ENCODE measurements around the gene ARHGEF26. TPM values are rescaled to one million over a fixed set of nuclear protein-coding genes. Genes with fewer than 3 reads are reported as not detected.

The ARHGEF26 gene
- total RNA-seq, 1 experiment from 2014 or later = 7.2 TPM

DNA sequence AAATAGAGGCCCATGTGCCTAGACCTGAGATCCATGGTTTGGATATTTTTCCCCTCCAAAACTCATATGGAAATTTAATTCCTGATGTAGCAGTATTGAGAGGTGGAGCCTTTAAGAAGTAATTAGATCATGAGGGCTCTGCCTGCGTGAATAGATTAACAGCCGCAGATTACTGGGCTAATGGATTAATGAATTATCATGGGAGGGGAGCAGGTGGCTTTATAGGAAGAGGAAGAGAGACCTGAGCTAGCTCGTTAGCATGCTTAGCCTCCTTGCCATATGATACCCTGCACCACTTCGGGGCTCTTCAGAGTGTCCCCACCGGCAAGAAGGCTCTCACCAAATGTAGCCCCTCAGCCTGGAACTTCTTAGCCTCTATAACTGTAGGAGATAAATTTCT is 15.8 kb downstream of the ARHGEF26 start (continued):
- TF ChIP-seq, protein P1, sequence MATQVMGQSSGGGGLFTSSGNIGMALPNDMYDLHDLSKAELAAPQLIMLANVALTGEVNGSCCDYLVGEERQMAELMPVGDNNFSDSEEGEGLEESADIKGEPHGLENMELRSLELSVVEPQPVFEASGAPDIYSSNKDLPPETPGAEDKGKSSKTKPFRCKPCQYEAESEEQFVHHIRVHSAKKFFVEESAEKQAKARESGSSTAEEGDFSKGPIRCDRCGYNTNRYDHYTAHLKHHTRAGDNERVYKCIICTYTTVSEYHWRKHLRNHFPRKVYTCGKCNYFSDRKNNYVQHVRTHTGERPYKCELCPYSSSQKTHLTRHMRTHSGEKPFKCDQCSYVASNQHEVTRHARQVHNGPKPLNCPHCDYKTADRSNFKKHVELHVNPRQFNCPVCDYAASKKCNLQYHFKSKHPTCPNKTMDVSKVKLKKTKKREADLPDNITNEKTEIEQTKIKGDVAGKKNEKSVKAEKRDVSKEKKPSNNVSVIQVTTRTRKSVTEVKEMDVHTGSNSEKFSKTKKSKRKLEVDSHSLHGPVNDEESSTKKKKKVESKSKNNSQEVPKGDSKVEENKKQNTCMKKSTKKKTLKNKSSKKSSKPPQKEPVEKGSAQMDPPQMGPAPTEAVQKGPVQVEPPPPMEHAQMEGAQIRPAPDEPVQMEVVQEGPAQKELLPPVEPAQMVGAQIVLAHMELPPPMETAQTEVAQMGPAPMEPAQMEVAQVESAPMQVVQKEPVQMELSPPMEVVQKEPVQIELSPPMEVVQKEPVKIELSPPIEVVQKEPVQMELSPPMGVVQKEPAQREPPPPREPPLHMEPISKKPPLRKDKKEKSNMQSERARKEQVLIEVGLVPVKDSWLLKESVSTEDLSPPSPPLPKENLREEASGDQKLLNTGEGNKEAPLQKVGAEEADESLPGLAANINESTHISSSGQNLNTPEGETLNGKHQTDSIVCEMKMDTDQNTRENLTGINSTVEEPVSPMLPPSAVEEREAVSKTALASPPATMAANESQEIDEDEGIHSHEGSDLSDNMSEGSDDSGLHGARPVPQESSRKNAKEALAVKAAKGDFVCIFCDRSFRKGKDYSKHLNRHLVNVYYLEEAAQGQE (IDR thresholded peaks at IDR 0.05; ENCODE audit: low read depth) = no peak
- TF ChIP-seq SP1 (IDR thresholded peaks at IDR 0.05; ENCODE audit: low read depth) = no peak

DNA sequence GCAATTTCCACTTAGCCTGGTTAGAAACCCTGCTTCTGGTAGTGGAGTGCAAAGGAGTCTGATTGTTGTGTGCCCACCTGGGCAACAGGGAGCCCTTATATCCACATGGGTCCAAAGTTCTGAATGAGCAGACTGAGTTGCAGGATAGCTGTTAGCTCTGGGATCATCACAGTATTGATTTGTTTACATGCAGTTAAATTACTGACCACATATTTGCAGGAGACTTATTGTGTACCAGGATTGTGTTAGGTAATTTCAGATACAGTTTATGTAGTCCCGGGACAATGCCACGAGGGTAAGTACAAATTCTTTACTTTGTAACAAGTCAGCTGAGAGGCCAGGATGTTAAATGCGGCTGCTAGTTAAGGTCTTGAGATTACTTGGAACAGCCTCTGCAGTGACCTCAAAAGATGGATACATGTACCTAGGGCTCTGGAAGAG is 18.8 kb downstream of the ARHGEF26 start:
- peaks cover 6% of the 10 kb centered on the region for H3K79me2 ChIP-seq (ENCODE audit: insufficient read depth, low read length)
- TF ChIP-seq, protein P2, sequence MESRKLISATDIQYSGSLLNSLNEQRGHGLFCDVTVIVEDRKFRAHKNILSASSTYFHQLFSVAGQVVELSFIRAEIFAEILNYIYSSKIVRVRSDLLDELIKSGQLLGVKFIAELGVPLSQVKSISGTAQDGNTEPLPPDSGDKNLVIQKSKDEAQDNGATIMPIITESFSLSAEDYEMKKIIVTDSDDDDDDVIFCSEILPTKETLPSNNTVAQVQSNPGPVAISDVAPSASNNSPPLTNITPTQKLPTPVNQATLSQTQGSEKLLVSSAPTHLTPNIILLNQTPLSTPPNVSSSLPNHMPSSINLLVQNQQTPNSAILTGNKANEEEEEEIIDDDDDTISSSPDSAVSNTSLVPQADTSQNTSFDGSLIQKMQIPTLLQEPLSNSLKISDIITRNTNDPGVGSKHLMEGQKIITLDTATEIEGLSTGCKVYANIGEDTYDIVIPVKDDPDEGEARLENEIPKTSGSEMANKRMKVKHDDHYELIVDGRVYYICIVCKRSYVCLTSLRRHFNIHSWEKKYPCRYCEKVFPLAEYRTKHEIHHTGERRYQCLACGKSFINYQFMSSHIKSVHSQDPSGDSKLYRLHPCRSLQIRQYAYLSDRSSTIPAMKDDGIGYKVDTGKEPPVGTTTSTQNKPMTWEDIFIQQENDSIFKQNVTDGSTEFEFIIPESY (IDR thresholded peaks at IDR 0.05; ENCODE audit: extremely low read depth, insufficient replicate concordance, low read length) = no peak
- TF ChIP-seq ZNF274 (IDR thresholded peaks at IDR 0.05; ENCODE audit: low read depth, low read length) (no peak), EGR1 (IDR thresholded peaks at IDR 0.05; ENCODE audit: low read depth) (no peak), ELF1 (IDR thresholded peaks at IDR 0.05; ENCODE audit: borderline replicate concordance, low read depth) (no peak), CBX3 (IDR thresholded peaks at IDR 0.05; ENCODE audit: low read depth) (no peak), EZH2phosphoT487 (IDR thresholded peaks at IDR 0.05; ENCODE audit: borderline replicate concordance) (no peak), RAD21 (IDR thresholded peaks at IDR 0.05; ENCODE audit: low read depth) (no peak), ZFX (IDR thresholded peaks at IDR 0.05) (no peak), SP1 (IDR thresholded peaks at IDR 0.05; ENCODE audit: low read depth) (no peak), TCF7L2 (IDR thresholded peaks at IDR 0.05; ENCODE audit: borderline replicate concordance, extremely low read depth, insufficient read depth, insufficient read length) (no peak), SRF (IDR thresholded peaks at IDR 0.05; ENCODE audit: low read depth) (no peak)
- TF ChIP-seq, protein P3, sequence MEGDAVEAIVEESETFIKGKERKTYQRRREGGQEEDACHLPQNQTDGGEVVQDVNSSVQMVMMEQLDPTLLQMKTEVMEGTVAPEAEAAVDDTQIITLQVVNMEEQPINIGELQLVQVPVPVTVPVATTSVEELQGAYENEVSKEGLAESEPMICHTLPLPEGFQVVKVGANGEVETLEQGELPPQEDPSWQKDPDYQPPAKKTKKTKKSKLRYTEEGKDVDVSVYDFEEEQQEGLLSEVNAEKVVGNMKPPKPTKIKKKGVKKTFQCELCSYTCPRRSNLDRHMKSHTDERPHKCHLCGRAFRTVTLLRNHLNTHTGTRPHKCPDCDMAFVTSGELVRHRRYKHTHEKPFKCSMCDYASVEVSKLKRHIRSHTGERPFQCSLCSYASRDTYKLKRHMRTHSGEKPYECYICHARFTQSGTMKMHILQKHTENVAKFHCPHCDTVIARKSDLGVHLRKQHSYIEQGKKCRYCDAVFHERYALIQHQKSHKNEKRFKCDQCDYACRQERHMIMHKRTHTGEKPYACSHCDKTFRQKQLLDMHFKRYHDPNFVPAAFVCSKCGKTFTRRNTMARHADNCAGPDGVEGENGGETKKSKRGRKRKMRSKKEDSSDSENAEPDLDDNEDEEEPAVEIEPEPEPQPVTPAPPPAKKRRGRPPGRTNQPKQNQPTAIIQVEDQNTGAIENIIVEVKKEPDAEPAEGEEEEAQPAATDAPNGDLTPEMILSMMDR (IDR thresholded peaks at IDR 0.05 in 2 of 3, conservative IDR thresholded peaks at IDR 0.05 in 1 of 3; ENCODE audit: borderline replicate concordance in 1 of 3, insufficient read depth in 1 of 3, low read depth in 2 of 3, low read length in 2 of 3) = no peak
- TF ChIP-seq, protein P4, sequence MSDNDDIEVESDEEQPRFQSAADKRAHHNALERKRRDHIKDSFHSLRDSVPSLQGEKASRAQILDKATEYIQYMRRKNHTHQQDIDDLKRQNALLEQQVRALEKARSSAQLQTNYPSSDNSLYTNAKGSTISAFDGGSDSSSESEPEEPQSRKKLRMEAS (IDR thresholded peaks at IDR 0.05) = no peak

More for the DNA sequence above, 18.8 kb downstream of the ARHGEF26 start:
- no peaks in the 10 kb centered on the region for H3K9me3 ChIP-seq (ENCODE audit: control insufficient read depth in 1 of 2, insufficient read depth in 1 of 2, low read depth in 1 of 2, low read length in 2 of 2)
- H3K4me1 ChIP-seq (ENCODE audit: control insufficient read depth in 1 of 2, insufficient read depth in 2 of 2, low read length in 2 of 2) = peaks cover 0 to 7% of the 10 kb centered on the region in 2 experiments; a peak in 1 of 4 replicates
- ChIA-PET CTCF (no interaction called here), RAD21 (ENCODE audit: low non-redundant PET in 1 of 2, low total read pairs in 2 of 2, uncharacterized antibody in 2 of 2, unreplicated experiment in 2 of 2) (no interaction called here), POLR2A (interaction anchor here (0.8 kb wide), 1 partner anchor 9 kb away, joined by 3 read pairs; no protein-coding TSS in a partner anchor)
- H3K4me2 ChIP-seq (ENCODE audit: low read length) = no peak overlapping the region
- BruUV-seq (replicated peaks) = no TSS peak
- H3K27me3 ChIP-seq (ENCODE audit: insufficient read depth, low read length) = no peaks in the 10 kb centered on the region
- no peak overlapping the region for H2AFZ ChIP-seq (ENCODE audit: low read depth, low read length, poor library complexity, severe bottlenecking)
- H3K4me3 ChIP-seq (replicated peaks in 1 of 2; ENCODE audit: low read depth in 1 of 2, low read length in 2 of 2) = no peak overlapping the region
- H4K20me1 ChIP-seq (ENCODE audit: insufficient read depth) = no peaks in the 10 kb centered on the region
- intact Hi-C loops (cut with micrococcal nuclease) = no loop called here
- ATAC-seq (no peak), DNase-seq (ENCODE audit: low read depth, low spot score) (no peak)
- H3K36me3 ChIP-seq (ENCODE audit: control insufficient read depth in 1 of 2, insufficient read depth in 2 of 2, low read length in 2 of 2) = no peaks in the 10 kb centered on the region
- no peak overlapping the region for H3K9ac ChIP-seq (ENCODE audit: low read length)
- no peak overlapping the region for H3K27ac ChIP-seq (ENCODE audit: low read depth, low read length)
- no peaks in the 10 kb centered on the region for H3K9me2 ChIP-seq (ENCODE audit: insufficient read depth)

Measured in HCT116 (cell line).